Ishikawa (cell line): ENCODE measurements around the gene ADCY5.

ENCODE experiments used
- CEBPB ChIP-seq: IDR thresholded peaks from 2 replicates; pipeline ENCODE4 v1.6.1; 2012
- CREB1 ChIP-seq: IDR thresholded peaks from 2 replicates; pipeline ENCODE4 v1.6.1; 2012; ENCODE audit warnings: low read depth
- EGR1 ChIP-seq: IDR thresholded peaks from 2 replicates; pipeline ENCODE4 v1.6.1; 2012
- EP300 ChIP-seq: IDR thresholded peaks from 2 replicates; pipeline ENCODE4 v1.6.1; 2012; ENCODE audit warnings: borderline replicate concordance
- FOXM1 ChIP-seq: IDR thresholded peaks from 2 replicates; pipeline ENCODE4 v1.6.1; 2012; ENCODE audit warnings: low read depth, borderline replicate concordance
- MAX ChIP-seq: IDR thresholded peaks from 2 replicates; pipeline ENCODE4 v1.6.1; 2012
- NFIC ChIP-seq: IDR thresholded peaks from 2 replicates; pipeline ENCODE4 v1.6.1; 2012
- RAD21 ChIP-seq: IDR thresholded peaks from 2 replicates; pipeline ENCODE4 v1.6.1; 2012; ENCODE audit warnings: low read depth
- REST ChIP-seq: IDR thresholded peaks from 2 replicates; pipeline ENCODE4 v1.6.1; 2012; ENCODE audit warnings: low read depth, mild to moderate bottlenecking
- TAF1 ChIP-seq: IDR thresholded peaks from 2 replicates; pipeline ENCODE4 v1.6.1; 2012; ENCODE audit warnings: low read depth, mild to moderate bottlenecking
- TCF12 ChIP-seq: IDR thresholded peaks from 2 replicates; pipeline ENCODE4 v1.6.1; 2012; ENCODE audit warnings: low read depth
- TEAD4 ChIP-seq: IDR thresholded peaks from 2 replicates; pipeline ENCODE4 v1.6.1; 2012
- USF1 ChIP-seq: IDR thresholded peaks from 2 replicates; pipeline ENCODE4 v1.6.1; 2012
- YY1 ChIP-seq: IDR thresholded peaks from 2 replicates; pipeline ENCODE4 v1.6.1; 2012; ENCODE audit warnings: low read depth
- ZBTB7A ChIP-seq: IDR thresholded peaks from 2 replicates; pipeline ENCODE4 v1.6.1; 2012; ENCODE audit warnings: low read depth

Gene ADCY5

GRCh38 chr3:123337226-123337625, 111.7 kb downstream of the ADCY5 start:
- no peak for TF ChIP-seq TAF1
- no peak for TF ChIP-seq EGR1
- no peak for TF ChIP-seq CREB1
- no peak for TF ChIP-seq CEBPB
- TF ChIP-seq YY1, result no peak
- no peak for TF ChIP-seq MAX
- no peak for TF ChIP-seq USF1
- no peak for TF ChIP-seq ZBTB7A

- TF ChIP-seq CEBPB (no peak), ZBTB7A (no peak), REST (no peak), YY1 (no peak), CREB1 (no peak), RAD21 (no peak), EP300 (no peak), TCF12 (no peak), EGR1 (no peak), TAF1 (no peak), NFIC (no peak), MAX (no peak), USF1 (no peak), FOXM1 (no peak), TEAD4 (no peak)
Observed at GRCh38 chr3:123336441-123336851, 112.4 kb downstream of the ADCY5 start.

- TF ChIP-seq YY1 (no peak), EP300 (no peak), CEBPB (no peak), ZBTB7A (no peak), EGR1 (no peak), RAD21 (no peak)
Observed at GRCh38 chr3:123336001-123336400, 112.9 kb downstream of the ADCY5 start.

GRCh38 chr3:123335007-123335670, 113.8 kb downstream of the ADCY5 start:
- TF ChIP-seq EP300 (no peak), RAD21 (no peak), YY1 (no peak), CREB1 (no peak), FOXM1 (no peak), ZBTB7A (no peak), TCF12 (no peak), EGR1 (no peak), TEAD4 (no peak), REST (no peak), MAX (no peak), CEBPB (no peak), NFIC (no peak), USF1 (no peak), TAF1 (no peak)

- no peak for TF ChIP-seq MAX
- TF ChIP-seq EGR1, result no peak
- TF ChIP-seq EP300, result no peak
- TF ChIP-seq TEAD4, result no peak
- no peak for TF ChIP-seq TAF1
- no peak for TF ChIP-seq CREB1
- no peak for TF ChIP-seq NFIC
- TF ChIP-seq REST, result no peak
- no peak for TF ChIP-seq USF1
Observed at GRCh38 chr3:123334056-123334455, 114.8 kb downstream of the ADCY5 start.
